HEK293 (cell line): ENCODE data around the gene SPRED2.

Experiments
- CTCF ChIA-PET: fragments of 350-600 bp; formaldehyde crosslinking; extraction: SDS; loops from one replicate; lab custom pipeline; 2021; ENCODE audit warnings: antibody characterized with exemption; lab: Yijun Ruan, JAX
- POLR2A ChIA-PET: fragments of 300-600 bp; formaldehyde crosslinking; extraction: SDS; loops from one replicate; lab custom pipeline; 2020; ENCODE audit warnings: antibody characterized with exemption, inconsistent platforms; lab: Yijun Ruan, JAX
- H3K27ac ChIP-seq: fragments of 200-500 bp; sonication (Bioruptor generic); 2 replicates; pipeline ENCODE4 v1.5.1; 2014; ENCODE audit warnings: low read depth, low read length, control low read depth, inconsistent platforms; ENCODE audit errors: extremely low read depth
- H3K36me3 ChIP-seq, 2 experiments: fragments of 200-500 bp in 1 of 2; sonication (Bioruptor generic) in 1 of 2; 1 replicate in 1 of 2; 2 replicates in 1 of 2; pipeline ENCODE4 v1.5.1; 2014 to 2017; ENCODE audit warnings: inconsistent platforms in 2 of 2, low read length in 2 of 2; ENCODE audit not compliant: control insufficient read depth in 2 of 2, insufficient read depth in 1 of 2
- H3K4me1 ChIP-seq: fragments of 200-500 bp; sonication (Bioruptor generic); 2 replicates; pipeline ENCODE4 v1.5.1; 2014; ENCODE audit warnings: mild to moderate bottlenecking, low read length, inconsistent platforms; ENCODE audit not compliant: control insufficient read depth, insufficient read depth
- H3K4me3 ChIP-seq: 2 replicates; pipeline ENCODE4 v1.5.1; 2011; ENCODE audit warnings: low read depth, mild to moderate bottlenecking, control low read depth, low read length, moderate library complexity
- H3K9me3 ChIP-seq: fragments of 200-500 bp; sonication (Bioruptor generic); 2 replicates; pipeline ENCODE4 v1.5.1; 2014; ENCODE audit warnings: low read depth, low read length, inconsistent platforms; ENCODE audit not compliant: control insufficient read depth, insufficient read depth
- BCL11A ChIP-seq: fragments of 450-650 bp; formaldehyde crosslinking; IDR thresholded peaks from 2 replicates; pipeline ENCODE4 v1.5.1; 2016; ENCODE audit warnings: low read depth, missing biosample characterization, missing genetic modification characterization
- GLIS1 ChIP-seq: fragments of 450-650 bp; formaldehyde crosslinking; IDR thresholded peaks from 2 replicates; pipeline ENCODE4 v1.5.1; 2016; ENCODE audit warnings: missing biosample characterization, missing genetic modification characterization
- PRDM1 ChIP-seq: fragments of 450-650 bp; formaldehyde crosslinking; IDR thresholded peaks from 2 replicates; pipeline ENCODE4; 2016; ENCODE audit warnings: missing biosample characterization, missing genetic modification characterization
- RBAK ChIP-seq: fragments of 450-650 bp; formaldehyde crosslinking; IDR thresholded peaks from 2 replicates; pipeline ENCODE4 v1.5.1; 2016; ENCODE audit warnings: missing biosample characterization, missing genetic modification characterization
- ZBTB7A ChIP-seq: fragments of 450-650 bp; formaldehyde crosslinking; IDR thresholded peaks from 2 replicates; pipeline ENCODE4 v1.5.1; 2016; ENCODE audit warnings: low read depth, missing biosample characterization, missing genetic modification characterization
- ZFHX2 ChIP-seq: fragments of 450-650 bp; formaldehyde crosslinking; conservative IDR thresholded peaks from 2 replicates; pipeline ENCODE4 v1.5.1; 2016; ENCODE audit warnings: missing biosample characterization, missing genetic modification characterization
- ZFP69B ChIP-seq: fragments of 450-650 bp; formaldehyde crosslinking; IDR thresholded peaks from 2 replicates; pipeline ENCODE4 v1.5.1; 2016; ENCODE audit warnings: missing biosample characterization, missing genetic modification characterization
- ZNF138 ChIP-seq: fragments of 450-650 bp; formaldehyde crosslinking; IDR thresholded peaks from 2 replicates; pipeline ENCODE4 v1.5.1; 2016; ENCODE audit warnings: missing biosample characterization, missing genetic modification characterization, borderline replicate concordance
- ZNF341 ChIP-seq: fragments of 450-650 bp; formaldehyde crosslinking; IDR thresholded peaks from 2 replicates; pipeline ENCODE4; 2016; ENCODE audit warnings: low read depth, missing biosample characterization, missing genetic modification characterization
- ZNF501 ChIP-seq: fragments of 450-650 bp; formaldehyde crosslinking; IDR thresholded peaks from 2 replicates; pipeline ENCODE4 v1.5.1; 2016; ENCODE audit warnings: missing biosample characterization, missing genetic modification characterization
- ZNF621 ChIP-seq: fragments of 450-650 bp; formaldehyde crosslinking; IDR thresholded peaks from 2 replicates; pipeline ENCODE4 v1.5.1; 2017; ENCODE audit warnings: missing biosample characterization, missing genetic modification characterization
- ZNF660 ChIP-seq: fragments of 450-650 bp; IDR thresholded peaks from 2 replicates; pipeline ENCODE4 v1.5.1; 2018; ENCODE audit warnings: missing biosample characterization, mild to moderate bottlenecking, missing genetic modification characterization
- ZNF701 ChIP-seq: fragments of 450-650 bp; formaldehyde crosslinking; IDR thresholded peaks from 2 replicates; pipeline ENCODE4 v1.5.1; 2016; ENCODE audit warnings: missing biosample characterization, missing genetic modification characterization
- TF ChIP-seq, protein P1 (sequence below): fragments of 450-650 bp; formaldehyde crosslinking; conservative IDR thresholded peaks from 2 replicates; pipeline ENCODE4 v1.5.1; 2016; ENCODE audit warnings: low read depth, missing biosample characterization, missing genetic modification characterization
- TF ChIP-seq, protein P2 (sequence below): fragments of 450-650 bp; formaldehyde crosslinking; IDR thresholded peaks from 2 replicates; pipeline ENCODE4 v1.5.1; 2017; ENCODE audit warnings: missing biosample characterization, mild to moderate bottlenecking, missing genetic modification characterization, moderate library complexity
- TF ChIP-seq, protein P3 (sequence below): fragments of 450-650 bp; formaldehyde crosslinking; IDR thresholded peaks from 2 replicates; pipeline ENCODE4 v1.5.1; 2016; ENCODE audit warnings: missing biosample characterization, missing genetic modification characterization, low read depth
- TF ChIP-seq, protein P4 (sequence below): fragments of 450-650 bp; formaldehyde crosslinking; IDR thresholded peaks from 2 replicates; pipeline ENCODE4 v1.5.1; 2016; ENCODE audit warnings: missing biosample characterization, missing genetic modification characterization, low read depth

Gene SPRED2

DNA sequence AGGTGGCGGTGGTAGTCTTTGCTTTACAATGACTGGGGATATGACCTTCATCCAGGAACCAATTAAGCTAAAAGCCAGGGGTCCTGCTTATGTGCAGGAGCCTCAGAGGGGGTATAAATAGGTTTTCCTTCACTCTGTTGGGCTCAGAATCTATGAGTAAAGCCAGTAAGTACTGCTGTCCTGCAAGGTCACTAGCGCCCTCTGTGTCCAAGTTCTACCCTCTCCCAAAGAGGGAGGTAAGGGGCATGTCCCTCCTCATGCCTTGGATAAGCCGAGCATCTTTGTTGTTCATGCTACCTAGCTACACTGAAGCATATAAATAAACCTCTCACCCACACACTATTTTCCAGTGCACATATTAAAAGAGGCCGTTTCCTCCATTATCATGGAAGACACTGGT is 79.4 kb downstream of the SPRED2 start:
- TF ChIP-seq ZNF341 (tag by site-specific recombination) = no peak
- TF ChIP-seq ZFP69B (tag by site-specific recombination) = no peak
- no peak for TF ChIP-seq BCL11A
- no peak for TF ChIP-seq ZNF701 (tag by site-specific recombination)
- no peak for TF ChIP-seq ZNF138
- TF ChIP-seq ZBTB7A (tag by site-specific recombination) = no peak
- no peak for TF ChIP-seq ZNF621 (tag by site-specific recombination)
- TF ChIP-seq, protein P1, sequence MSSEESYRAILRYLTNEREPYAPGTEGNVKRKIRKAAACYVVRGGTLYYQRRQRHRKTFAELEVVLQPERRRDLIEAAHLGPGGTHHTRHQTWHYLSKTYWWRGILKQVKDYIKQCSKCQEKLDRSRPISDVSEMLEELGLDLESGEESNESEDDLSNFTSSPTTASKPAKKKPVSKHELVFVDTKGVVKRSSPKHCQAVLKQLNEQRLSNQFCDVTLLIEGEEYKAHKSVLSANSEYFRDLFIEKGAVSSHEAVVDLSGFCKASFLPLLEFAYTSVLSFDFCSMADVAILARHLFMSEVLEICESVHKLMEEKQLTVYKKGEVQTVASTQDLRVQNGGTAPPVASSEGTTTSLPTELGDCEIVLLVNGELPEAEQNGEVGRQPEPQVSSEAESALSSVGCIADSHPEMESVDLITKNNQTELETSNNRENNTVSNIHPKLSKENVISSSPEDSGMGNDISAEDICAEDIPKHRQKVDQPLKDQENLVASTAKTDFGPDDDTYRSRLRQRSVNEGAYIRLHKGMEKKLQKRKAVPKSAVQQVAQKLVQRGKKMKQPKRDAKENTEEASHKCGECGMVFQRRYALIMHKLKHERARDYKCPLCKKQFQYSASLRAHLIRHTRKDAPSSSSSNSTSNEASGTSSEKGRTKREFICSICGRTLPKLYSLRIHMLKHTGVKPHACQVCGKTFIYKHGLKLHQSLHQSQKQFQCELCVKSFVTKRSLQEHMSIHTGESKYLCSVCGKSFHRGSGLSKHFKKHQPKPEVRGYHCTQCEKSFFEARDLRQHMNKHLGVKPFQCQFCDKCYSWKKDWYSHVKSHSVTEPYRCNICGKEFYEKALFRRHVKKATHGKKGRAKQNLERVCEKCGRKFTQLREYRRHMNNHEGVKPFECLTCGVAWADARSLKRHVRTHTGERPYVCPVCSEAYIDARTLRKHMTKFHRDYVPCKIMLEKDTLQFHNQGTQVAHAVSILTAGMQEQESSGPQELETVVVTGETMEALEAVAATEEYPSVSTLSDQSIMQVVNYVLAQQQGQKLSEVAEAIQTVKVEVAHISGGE (tag by site-specific recombination) = no peak
- 0 out of 2 replicates have a peak, but pooled peaks have one; percentile 12 for TF ChIP-seq GLIS1 (tag by site-specific recombination)
- POLR2A ChIA-PET = no interaction called here

DNA sequence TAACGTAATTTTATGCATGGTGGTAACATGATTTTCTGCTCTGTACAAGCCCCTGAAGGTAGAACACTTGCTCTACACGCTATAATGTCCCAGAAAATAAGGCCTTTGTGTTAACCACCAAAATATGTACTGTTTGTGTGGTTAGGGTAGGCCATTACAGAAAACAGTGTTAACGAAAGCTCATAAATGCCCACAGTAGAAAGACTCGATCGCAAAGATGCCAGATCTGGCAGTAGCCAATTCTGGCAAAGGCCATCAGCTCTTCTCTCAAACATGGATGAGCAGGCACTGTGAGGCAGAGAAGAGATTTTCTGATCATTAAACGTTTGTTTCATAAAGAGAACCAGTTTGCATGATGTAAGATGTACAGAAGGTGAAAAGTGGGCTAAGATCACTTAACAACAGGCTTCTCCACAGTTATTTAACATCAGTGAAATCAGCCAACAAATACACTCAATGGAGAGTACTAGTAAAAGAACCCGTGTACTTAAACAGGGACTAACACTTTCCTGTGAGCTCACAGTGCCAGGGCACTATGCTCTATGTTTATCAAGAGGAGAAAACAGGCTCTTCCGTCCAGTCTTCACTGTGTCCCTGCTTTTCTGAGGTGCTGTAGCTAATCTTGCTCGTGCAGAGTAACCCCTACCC is 80.3 kb downstream of the SPRED2 start:
- ChIA-PET CTCF (interaction anchor here (0.6 to 2.0 kb wide), 9 partner anchors 9 to 919 kb away, joined by 3 to 4 read pairs (median 3); no protein-coding TSS in a partner anchor), POLR2A (interaction anchor here (1.6 kb wide), 1 partner anchor 81 kb away, joined by 3 read pairs; the partner anchor contains the start of gene SPRED2)
- Histone ChIP-seq H3K27ac (peak overlapping the region; percentile 2; the same call in 1 of the 2 replicates), H3K36me3 (no peaks in the 10 kb centered on the region; a peak in 1 of 3 replicates), H3K9me3 (no peaks in the 10 kb centered on the region), H3K4me1 (peaks cover 38% of the 10 kb centered on the region), H3K4me3 (no peak overlapping the region)
- TF ChIP-seq ZNF660 (tag by site-specific recombination) = peak; percentile 72
- TF ChIP-seq, protein P2, sequence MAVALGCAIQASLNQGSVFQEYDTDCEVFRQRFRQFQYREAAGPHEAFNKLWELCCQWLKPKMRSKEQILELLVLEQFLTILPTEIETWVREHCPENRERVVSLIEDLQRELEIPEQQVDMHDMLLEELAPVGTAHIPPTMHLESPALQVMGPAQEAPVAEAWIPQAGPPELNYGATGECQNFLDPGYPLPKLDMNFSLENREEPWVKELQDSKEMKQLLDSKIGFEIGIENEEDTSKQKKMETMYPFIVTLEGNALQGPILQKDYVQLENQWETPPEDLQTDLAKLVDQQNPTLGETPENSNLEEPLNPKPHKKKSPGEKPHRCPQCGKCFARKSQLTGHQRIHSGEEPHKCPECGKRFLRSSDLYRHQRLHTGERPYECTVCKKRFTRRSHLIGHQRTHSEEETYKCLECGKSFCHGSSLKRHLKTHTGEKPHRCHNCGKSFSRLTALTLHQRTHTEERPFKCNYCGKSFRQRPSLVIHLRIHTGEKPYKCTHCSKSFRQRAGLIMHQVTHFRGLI (tag by site-specific recombination) = no peak
- TF ChIP-seq ZNF341 (tag by site-specific recombination) = peak; percentile 64; the same call in 1 of the 2 replicates
- no peak for TF ChIP-seq ZFHX2
- TF ChIP-seq, protein P3, sequence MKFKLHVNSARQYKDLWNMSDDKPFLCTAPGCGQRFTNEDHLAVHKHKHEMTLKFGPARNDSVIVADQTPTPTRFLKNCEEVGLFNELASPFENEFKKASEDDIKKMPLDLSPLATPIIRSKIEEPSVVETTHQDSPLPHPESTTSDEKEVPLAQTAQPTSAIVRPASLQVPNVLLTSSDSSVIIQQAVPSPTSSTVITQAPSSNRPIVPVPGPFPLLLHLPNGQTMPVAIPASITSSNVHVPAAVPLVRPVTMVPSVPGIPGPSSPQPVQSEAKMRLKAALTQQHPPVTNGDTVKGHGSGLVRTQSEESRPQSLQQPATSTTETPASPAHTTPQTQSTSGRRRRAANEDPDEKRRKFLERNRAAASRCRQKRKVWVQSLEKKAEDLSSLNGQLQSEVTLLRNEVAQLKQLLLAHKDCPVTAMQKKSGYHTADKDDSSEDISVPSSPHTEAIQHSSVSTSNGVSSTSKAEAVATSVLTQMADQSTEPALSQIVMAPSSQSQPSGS (tag by site-specific recombination) = no peak
- TF ChIP-seq, protein P4, sequence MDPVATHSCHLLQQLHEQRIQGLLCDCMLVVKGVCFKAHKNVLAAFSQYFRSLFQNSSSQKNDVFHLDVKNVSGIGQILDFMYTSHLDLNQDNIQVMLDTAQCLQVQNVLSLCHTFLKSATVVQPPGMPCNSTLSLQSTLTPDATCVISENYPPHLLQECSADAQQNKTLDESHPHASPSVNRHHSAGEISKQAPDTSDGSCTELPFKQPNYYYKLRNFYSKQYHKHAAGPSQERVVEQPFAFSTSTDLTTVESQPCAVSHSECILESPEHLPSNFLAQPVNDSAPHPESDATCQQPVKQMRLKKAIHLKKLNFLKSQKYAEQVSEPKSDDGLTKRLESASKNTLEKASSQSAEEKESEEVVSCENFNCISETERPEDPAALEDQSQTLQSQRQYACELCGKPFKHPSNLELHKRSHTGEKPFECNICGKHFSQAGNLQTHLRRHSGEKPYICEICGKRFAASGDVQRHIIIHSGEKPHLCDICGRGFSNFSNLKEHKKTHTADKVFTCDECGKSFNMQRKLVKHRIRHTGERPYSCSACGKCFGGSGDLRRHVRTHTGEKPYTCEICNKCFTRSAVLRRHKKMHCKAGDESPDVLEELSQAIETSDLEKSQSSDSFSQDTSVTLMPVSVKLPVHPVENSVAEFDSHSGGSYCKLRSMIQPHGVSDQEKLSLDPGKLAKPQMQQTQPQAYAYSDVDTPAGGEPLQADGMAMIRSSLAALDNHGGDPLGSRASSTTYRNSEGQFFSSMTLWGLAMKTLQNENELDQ (tag by site-specific recombination) = no peak
- TF ChIP-seq PRDM1 = 0 out of 2 replicates have a peak, but pooled peaks have one; percentile 8
- no peak for TF ChIP-seq ZNF501 (tag by site-specific recombination)
- no peak for TF ChIP-seq RBAK (tag by site-specific recombination)

More for the DNA sequence above, 79.4 kb downstream of the SPRED2 start:
- Histone ChIP-seq H3K9me3 (no peaks in the 10 kb centered on the region), H3K4me3 (no peak overlapping the region), H3K36me3 (no peaks in the 10 kb centered on the region; a peak in 1 of 3 replicates), H3K4me1 (peaks cover 39% of the 10 kb centered on the region), H3K27ac (no peak overlapping the region)
- CTCF ChIA-PET = interaction anchor here (0.7 to 2.0 kb wide), 10 partner anchors 8 to 88 kb away, joined by 3 to 4 read pairs (median 4); no protein-coding TSS in a partner anchor
